HuH-7.5 (cell line): ENCODE data around the gene STARD5.
"Not testable (repeated sequence)": the region's sequence is repeated elsewhere in the genome, so short reads cannot be mapped to it uniquely, and the experiment has no call there.

ENCODE experiments used
- DNase-seq: peaks from one replicate; pipeline ENCODE4 v3.0.0; 2011; ENCODE audit warnings: low spot score

The STARD5 gene

DNA sequence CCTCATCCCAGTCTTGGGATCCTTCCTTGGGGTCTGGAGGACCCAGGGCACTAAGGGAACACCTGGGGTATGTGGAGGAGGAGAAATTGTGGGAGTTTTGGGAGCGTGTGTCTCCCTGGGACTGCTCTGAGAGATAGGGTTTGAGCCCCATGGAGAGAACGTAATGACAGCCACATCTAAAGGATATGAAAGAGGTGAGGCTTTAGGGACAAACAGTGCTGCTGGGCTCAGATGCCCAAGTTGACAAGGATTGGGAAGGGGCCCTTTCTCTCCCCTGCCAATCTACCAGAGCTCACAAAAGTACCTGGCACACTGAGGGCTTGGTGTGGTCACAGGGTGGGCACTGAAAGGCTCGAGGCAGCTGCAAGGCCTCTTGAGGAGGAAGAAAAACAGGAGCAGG is 13.3 kb upstream of the STARD5 start:
- DNase-seq: no peak

GRCh38 chr15:81336568-81336967 is 12.6 kb upstream of the STARD5 start:
- no peak for DNase-seq

DNA sequence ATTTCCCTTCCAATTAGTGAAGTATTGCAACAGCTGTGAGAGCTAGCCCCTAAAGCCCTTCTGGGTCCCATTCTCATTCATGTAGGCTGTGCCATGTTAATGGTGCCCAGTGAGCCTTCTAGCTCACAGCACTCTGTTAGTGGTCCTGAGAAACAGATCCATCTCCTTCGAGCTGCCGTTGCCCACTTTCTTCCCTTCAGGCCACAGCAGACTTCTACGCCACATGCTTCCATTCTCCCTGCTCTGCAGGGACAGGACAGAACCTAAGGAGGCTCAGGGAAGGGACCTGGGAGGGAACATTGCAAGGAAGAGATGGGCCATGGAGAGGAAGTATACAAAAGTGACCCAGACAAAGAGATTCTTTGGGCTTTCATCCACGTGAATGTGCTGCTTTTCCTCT is 11.7 kb upstream of the STARD5 start:
- DNase-seq: no peak

DNA sequence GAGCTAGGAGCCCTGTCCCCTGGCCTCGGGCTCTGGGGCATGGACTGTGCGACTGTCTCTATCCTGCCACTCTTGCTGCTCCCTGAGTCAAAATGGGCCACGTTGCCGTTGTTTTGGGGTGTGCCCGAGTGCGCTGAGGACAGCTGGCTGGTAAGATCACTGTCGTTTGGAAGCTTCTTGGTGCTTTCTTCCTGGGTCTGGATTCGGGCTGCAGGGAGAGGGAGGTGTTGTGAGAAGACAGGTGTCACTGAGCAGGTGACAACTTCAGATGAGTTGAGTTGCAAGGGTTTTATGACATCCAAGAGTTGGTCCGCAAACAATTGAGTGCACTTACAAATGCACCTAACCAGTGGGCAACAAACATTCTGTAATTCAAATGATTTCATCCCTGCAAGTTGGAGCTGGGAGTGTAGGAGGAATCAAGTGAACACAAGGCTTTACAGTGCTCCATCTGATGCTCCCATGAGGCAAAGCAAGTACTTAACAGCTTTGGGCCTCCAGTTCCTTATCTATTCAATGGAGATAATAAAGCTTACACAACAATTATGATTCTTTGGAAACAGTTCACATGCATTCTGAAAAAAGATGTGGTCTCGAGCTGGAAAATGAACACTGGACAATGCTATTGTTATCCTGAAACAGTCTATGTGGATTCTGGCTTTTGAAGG is 11.0 kb upstream of the STARD5 start:
- DNase-seq: no peak

- DNase-seq: no peak
Measured at GRCh38 chr15:81333363-81333762, 9.4 kb upstream of the STARD5 start.

DNA sequence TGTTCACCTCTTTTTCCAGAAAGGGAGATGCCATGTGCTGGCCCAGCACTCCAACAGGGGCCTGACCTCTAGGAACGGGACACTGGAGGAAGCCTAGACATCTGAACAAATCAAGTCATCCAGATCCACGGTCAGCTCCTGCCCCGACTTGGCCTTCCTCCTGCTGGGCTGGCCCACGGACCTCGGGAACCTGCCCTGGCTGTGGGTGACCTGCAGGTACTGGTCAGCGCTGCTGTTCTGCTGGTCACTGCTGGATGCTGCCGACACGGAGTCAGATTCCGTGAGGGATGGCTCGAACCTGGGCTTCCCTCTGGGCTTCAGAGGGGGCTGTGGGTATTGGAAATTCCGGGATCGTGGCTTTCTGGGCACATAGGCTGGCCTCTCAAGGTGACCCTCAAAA is 8.4 kb upstream of the STARD5 start:
- DNase-seq: no peak

DNA sequence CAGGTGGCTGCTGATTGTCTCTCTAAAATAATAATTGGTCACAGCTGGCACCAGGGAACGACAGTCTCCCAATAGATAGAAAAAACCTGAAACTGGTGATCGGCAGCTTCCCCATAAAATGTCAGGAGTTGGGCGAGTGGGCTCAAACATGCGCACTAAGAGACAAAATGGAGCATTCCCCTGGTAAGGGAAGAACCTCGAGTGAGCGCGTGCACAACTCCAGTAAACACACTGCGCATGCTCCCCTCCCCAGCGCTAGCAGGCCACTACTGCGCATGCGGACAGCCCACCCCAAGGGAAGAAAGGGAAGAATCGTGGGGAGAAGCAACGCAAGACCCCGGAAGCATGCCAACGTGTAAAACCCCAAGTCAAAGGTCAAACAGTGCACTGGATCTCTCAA is 7.7 kb upstream of the STARD5 start:
- DNase-seq: no peak

DNA sequence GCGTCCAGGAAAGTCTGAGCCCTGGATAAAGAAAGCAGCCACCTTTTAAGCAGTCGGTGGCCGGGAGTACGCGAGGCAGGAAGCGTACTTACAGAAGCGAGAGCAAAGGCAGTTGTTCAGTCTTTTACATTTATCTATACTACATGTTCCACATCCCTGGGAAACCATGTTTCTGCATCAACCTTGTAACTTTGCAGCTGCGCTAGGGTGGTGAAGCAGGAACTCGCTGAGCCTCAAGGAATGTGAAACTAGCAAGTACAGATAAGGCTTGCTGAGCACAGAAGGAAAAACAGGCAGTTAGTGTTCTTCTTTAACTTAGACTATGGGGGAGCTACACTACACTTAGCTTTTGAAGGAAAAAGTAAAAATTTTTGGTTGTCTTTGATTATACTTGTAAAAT is 7.2 kb upstream of the STARD5 start:
- DNase-seq: not testable (repeated sequence)

DNA sequence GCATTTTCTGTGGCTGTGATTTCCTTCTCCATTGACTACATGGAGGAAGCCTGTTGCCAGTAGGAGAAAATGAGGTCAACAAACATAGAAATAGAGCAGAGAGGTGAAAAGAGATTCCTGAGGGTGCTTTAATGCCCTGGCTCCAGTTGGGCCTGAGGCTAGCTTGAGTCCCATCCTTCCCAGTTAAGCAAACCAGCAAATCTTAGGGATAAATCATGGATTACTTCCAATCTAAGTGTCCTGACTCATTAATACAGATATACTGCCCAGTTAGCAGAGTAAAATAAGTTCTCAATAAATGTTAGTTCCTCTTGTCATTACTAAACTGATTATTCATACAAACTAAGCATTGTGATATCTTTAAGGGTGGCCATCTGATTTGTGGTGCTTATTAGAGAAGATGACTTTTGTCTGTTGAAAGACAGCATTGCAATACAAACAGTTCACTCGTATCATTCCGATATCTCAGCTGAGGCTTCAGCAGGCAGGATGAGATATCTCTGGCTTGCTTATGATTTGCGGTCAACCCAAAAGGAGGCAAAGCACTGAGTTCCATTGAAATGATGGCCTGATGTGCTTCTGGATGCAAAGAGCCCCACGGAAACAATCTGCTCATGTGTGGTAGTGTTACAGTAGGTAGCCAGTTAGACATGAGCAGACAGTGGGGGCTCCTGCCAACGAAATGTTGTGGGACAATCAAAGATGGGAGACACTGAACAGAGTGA is 6.6 kb upstream of the STARD5 start:
- DNase-seq: no peak

DNA sequence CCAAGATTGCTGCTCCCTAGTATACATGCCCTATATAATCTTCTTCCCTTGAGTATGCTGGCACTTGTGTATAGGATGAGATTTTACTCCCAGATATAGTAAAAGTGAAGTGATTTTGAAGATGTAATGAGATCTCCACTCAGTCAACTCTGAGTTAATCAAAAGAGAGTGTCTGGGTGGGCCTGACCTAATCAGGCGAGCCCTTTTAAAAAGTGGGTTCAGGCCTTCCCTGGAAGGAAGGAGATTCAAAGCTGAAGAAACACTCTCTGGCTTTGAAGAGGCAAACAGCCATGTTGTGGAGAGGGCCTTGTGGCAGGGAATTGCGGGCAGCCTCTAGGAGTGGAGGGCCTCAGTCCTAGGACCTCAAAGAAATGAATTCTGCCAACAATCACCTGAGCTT is 5.5 kb upstream of the STARD5 start:
- no peak for DNase-seq

- no peak for DNase-seq
Measured at GRCh38 chr15:81327516-81327915, 3.6 kb upstream of the STARD5 start.

DNA sequence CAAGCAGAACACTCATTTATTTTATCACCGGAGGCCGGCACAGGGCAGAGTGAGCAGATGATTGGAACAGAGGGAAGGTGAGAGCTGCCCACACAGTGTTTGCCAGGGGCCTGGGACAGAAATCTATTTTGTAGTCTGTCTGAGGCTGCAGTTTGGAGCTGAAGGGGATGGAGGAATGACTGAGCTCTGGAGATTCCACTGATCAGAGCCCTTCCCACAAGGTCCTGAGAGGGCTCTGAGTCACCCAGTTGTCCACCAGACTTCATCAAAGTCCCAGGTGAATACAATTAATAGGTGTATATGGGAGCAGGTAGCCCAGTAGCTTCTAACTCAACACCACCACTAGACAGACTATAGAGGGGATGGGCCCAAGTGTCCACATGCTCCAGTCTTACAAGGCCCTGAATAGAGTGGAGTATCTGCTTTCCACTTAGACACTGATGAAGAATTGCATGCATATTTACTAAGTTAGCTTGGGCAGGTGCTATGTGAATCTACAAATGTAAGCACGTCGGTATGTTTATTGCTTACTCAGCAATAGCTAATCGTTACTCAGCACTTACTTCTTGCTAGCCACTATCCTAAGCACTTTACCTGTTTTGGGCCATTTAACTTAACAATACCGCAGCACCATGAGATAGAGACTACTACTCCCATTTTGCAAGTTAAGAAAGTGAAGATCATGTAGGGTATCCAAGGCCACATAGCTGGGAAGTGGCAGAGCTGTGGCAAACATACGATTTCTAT is 2.7 kb upstream of the STARD5 start:
- no peak for DNase-seq

DNA sequence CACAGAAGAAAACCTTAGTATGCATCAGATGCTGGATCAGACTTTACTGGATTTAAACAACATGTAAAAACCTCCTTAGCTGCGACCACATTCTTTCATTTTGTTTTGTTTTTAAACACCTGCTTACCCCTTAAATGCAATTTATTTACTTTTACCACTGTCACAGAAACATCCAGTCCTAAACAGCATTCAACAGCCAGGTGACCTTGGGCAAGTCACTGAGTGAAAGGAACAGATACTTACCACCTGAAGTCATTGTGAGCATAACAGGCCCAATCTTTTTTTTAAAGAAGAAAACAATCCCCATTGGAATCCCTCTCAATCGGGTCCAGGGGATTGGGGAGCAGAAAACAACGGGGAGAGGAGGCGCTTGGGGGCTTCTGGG is 390 bp downstream of the STARD5 start:
- DNase-seq: peak; percentile 13

- DNase-seq: no peak
Measured at GRCh38 chr15:81322676-81323253, 1.2 kb downstream of the STARD5 start.

GRCh38 chr15:81321667-81322066 is 2.3 kb downstream of the STARD5 start:
- DNase-seq: no peak

GRCh38 chr15:81317642-81318017 is 6.3 kb downstream of the STARD5 start:
- DNase-seq: no peak

DNA sequence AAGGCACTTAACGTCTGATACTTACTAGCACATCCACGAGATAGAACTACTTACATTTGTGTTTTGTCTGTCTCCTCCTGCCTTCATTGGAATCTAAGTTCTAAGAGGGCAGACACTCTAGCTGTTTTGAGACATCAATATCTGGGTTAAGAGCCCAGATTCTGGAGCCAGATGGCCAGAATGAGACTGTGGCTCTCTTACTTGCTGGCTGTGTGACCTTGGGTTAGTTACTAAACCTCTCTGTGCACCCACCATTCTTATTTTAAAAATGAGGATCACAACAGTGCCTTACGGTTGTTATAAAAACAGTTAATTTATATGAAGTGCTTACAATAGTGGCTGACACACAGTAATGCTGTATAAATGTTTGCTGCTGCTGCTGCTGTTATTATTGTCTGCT is 7.7 kb downstream of the STARD5 start:
- DNase-seq: no peak

DNA sequence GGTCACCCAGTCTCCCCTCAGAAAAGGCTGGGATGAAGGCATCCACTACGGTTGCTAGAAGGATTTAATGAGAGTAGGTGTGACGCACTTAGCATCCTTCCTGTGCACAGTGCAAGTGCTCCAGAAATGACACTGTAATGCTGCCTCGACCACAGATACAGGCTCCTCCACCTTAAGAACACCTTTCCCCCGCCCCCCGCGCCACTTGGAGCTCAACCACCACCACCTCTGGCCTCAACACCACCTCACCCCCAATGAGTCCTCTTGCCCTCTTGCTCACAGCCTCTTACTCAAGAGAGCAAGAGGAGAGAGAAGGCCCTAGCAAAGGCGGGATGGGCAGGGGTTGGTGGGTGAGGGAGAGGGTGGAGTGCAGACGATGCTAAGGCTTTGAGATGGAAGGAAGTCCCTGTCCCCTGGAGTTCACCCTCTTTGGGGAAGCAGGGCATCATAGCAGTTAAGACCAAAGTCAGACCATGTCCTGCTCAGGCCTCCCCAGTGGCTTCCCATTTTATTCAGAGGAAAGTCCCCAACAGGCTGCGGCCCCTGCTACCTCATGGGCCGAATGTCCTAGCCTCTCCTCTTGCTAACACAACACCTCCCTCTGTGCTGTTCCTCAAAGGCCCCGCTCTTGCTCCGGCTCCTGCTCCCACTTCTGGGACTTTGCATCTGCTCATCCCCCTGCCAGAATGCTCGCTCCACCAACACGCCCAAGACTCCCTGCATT is 8.3 kb downstream of the STARD5 start:
- no peak for DNase-seq

DNA sequence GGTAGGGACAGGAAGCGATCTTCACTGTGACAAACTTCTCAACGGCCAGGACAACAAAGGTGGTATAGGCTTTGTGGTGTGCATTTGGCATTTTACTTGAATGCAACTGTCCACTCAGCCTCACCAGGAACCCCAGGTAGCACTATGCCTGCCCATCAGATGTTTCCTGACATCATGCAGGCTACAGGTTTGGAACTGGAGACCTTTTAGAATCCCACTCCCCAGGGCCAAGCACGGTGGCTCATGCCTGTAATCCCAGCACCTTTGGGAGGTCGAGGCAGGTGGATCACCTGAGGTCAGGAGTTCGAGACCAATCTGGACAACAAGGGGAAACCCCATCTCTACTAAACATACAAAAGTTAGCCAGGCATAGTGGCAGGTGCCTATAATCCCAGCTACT is 9.6 kb downstream of the STARD5 start:
- DNase-seq: no peak

DNA sequence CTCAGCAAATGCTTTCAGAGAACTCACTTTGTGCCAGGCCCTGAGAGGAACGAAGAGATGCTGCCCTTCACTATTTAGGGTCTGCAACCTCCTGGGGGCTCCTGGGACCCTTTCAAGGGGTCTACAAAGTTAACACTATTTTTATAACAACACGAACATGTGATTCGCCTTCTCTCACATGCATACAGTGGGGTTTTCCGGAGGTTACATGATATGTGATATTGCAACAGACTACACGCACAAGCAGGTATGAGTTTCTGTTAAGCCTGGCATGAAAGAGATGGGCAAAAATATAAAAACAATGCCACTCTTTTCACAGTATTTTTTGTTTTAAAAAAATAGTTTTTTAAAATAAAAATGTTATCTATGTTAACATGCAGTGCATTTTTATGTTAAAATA is 10.3 kb downstream of the STARD5 start:
- DNase-seq: no peak

GRCh38 chr15:81312790-81313543 is 11.0 kb downstream of the STARD5 start:
- DNase-seq: no peak
